Stimulated activated CD4-positive, alpha-beta T cell treated with anti-CD3 and anti-CD28 coated beads, Interleukin-12 subunit alpha, Interleukin-12 subunit beta, amount 100 ng/mL, for 4 hours (primary cell): ENCODE measurements around the gene JADE3.

ENCODE experiments used
- DNase-seq: peaks from one replicate; pipeline ENCODE4 v3.0.0-alpha.2; 2020

JADE3 gene

GRCh38 chrX:47047989-47048388 lies 135.8 kb downstream of the JADE3 start:
- DNase-seq = no peak

GRCh38 chrX:47059142-47059874 lies 147.1 kb downstream of the JADE3 start:
- no peak for DNase-seq

GRCh38 chrX:47060708-47061107 lies 148.5 kb downstream of the JADE3 start:
- DNase-seq = no peak

GRCh38 chrX:47061238-47061919 lies 149.2 kb downstream of the JADE3 start:
- DNase-seq = no peak

- no peak for DNase-seq
These were observed 151.0 kb downstream of the JADE3 start for GRCh38 chrX:47063179-47063578.

GRCh38 chrX:47068214-47068613 lies 156.0 kb downstream of the JADE3 start:
- no peak for DNase-seq

GRCh38 chrX:47068720-47069119 lies 156.5 kb downstream of the JADE3 start:
- no peak for DNase-seq

GRCh38 chrX:47078129-47079043 lies 166.2 kb downstream of the JADE3 start, which contains the start of gene RGN:
Gene RGN (plus strand): TSS chrX:47078443. CDS start chrX:47081145, 2,702 bp downstream.
- DNase-seq = no peak

- no peak for DNase-seq
These were observed 168.1 kb downstream of the JADE3 start for GRCh38 chrX:47080215-47080914.

- no peak for DNase-seq
These were observed 168.7 kb downstream of the JADE3 start for GRCh38 chrX:47080915-47081236.

GRCh38 chrX:47091149-47091775 lies 179.0 kb downstream of the JADE3 start:
- DNase-seq = no peak

GRCh38 chrX:47093248-47093647 lies 181.0 kb downstream of the JADE3 start:
- DNase-seq = no peak

GRCh38 chrX:47093860-47094259 lies 181.6 kb downstream of the JADE3 start:
- no peak for DNase-seq

- no peak for DNase-seq
These were observed 184.8 kb downstream of the JADE3 start for GRCh38 chrX:47097018-47097417.

- no peak for DNase-seq
These were observed 186.3 kb downstream of the JADE3 start for GRCh38 chrX:47098338-47099094.

- DNase-seq = no peak
These were observed 189.0 kb downstream of the JADE3 start for GRCh38 chrX:47101206-47101605.
